Esophagus squamous epithelium (tissue), 4 donors: ENCODE data around the gene DPH1.

ENCODE experiments used
- CTCF ChIP-seq, 6 experiments: fragments of 450-650 bp in 4 of 6; fragments of 200-600 bp in 2 of 6; sonication (generic) in 2 of 6; IDR thresholded peaks; one replicate each; pipeline ENCODE4 v1.5.1; 2016 to 2019; ENCODE audit warnings: antibody characterized with exemption in 6 of 6, mild to moderate bottlenecking in 4 of 6, moderate library complexity in 4 of 6
- POLR2A ChIP-seq, 4 donors: fragments of 450-650 bp; IDR thresholded peaks; one replicate each; pipeline ENCODE4 v1.6.1; 2017; ENCODE audit warnings: antibody characterized with exemption in 4 of 4, mild to moderate bottlenecking in 4 of 4, moderate library complexity in 3 of 4

GRCh38 chr17:2068031-2068518 lies 38.1 kb downstream of the DPH1 start:
- TF ChIP-seq CTCF (IDR thresholded peaks at IDR 0.05) (no peak), POLR2A (IDR thresholded peaks at IDR 0.05) (no peak)
